ENCODE results near the gene CACTIN.

The CACTIN gene

DNA sequence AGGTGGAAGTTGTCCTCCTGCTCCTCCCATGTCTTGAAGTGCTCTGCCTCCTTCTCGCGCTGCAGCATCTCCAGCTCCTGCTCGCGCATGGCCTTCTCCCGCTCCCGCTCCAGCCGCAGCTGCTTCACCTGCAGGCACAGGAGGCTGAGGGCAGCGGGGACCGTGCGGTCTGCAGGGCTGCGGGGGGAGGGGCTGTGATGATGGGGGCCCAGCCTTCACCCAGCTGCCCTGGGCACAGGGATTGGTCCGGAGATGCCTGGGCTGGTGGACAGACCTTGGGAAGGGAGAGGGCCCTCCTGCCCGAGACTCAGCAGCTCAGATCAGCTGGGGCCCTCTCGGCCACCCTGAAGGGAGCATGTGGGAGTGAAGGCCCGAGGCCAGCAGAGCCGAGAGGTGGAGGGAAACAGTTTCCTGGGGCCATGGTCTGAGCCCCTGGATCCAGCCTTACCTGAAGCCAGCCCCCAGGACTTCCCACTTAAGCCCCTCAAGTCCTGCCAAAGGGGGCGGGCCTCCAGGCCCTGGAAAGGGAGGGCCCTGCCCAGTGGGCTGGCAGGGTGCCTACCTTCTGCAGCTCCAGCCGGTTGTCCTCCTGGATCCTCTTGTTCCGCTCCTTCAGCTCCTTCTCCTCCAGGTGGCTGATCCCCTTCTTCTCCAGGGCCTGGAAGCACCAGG, 6.3 kb downstream of the CACTIN start:
- Histone ChIP-seq H3K9ac (no peak overlapping the region), H2AFZ (no peak overlapping the region), H3K4me3 (ENCODE audit: low read depth, low read length) (no peak overlapping the region), H3K36me3 (ENCODE audit: control insufficient read depth, insufficient read depth, low read length) (no peaks in the 10 kb centered on the region), H3K79me2 (peaks cover 5% of the 10 kb centered on the region), H3K27ac (no peak overlapping the region), H3K27me3 (ENCODE audit: control insufficient read depth, insufficient read depth, low read length) (no peaks in the 10 kb centered on the region), H3K4me1 (peaks cover 9% of the 10 kb centered on the region), H3K4me2 (ENCODE audit: low read length) (no peak overlapping the region), H3K9me3 (ENCODE audit: control insufficient read depth, low read length) (no peaks in the 10 kb centered on the region)
- TF ChIP-seq, protein P1, sequence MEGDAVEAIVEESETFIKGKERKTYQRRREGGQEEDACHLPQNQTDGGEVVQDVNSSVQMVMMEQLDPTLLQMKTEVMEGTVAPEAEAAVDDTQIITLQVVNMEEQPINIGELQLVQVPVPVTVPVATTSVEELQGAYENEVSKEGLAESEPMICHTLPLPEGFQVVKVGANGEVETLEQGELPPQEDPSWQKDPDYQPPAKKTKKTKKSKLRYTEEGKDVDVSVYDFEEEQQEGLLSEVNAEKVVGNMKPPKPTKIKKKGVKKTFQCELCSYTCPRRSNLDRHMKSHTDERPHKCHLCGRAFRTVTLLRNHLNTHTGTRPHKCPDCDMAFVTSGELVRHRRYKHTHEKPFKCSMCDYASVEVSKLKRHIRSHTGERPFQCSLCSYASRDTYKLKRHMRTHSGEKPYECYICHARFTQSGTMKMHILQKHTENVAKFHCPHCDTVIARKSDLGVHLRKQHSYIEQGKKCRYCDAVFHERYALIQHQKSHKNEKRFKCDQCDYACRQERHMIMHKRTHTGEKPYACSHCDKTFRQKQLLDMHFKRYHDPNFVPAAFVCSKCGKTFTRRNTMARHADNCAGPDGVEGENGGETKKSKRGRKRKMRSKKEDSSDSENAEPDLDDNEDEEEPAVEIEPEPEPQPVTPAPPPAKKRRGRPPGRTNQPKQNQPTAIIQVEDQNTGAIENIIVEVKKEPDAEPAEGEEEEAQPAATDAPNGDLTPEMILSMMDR (IDR thresholded peaks at IDR 0.05): no peak

- Histone ChIP-seq H3K27me3 (ENCODE audit: control insufficient read depth, insufficient read depth, low read length) (no peaks in the 10 kb centered on the region), H3K27ac (no peak overlapping the region), H3K79me2 (no peaks in the 10 kb centered on the region), H3K9me3 (ENCODE audit: control insufficient read depth, low read length) (no peaks in the 10 kb centered on the region), H2AFZ (no peak overlapping the region), H3K36me3 (ENCODE audit: control insufficient read depth, insufficient read depth, low read length) (no peaks in the 10 kb centered on the region), H3K4me1 (peaks cover 9% of the 10 kb centered on the region), H3K4me2 (ENCODE audit: low read length) (no peak overlapping the region), H3K4me3 (ENCODE audit: low read depth, low read length) (no peak overlapping the region), H3K9ac (no peak overlapping the region)
- TF ChIP-seq, protein P1 (IDR thresholded peaks at IDR 0.05): no peak
Observed at GRCh38 chr19:3619631-3620012, 7.0 kb downstream of the CACTIN start.

- Histone ChIP-seq H3K27me3 (ENCODE audit: control insufficient read depth, insufficient read depth, low read length) (no peaks in the 10 kb centered on the region), H2AFZ (no peak overlapping the region), H3K9me3 (ENCODE audit: control insufficient read depth, low read length) (no peaks in the 10 kb centered on the region), H3K27ac (peak overlapping the region; percentile 64), H3K9ac (no peak overlapping the region), H3K4me3 (ENCODE audit: low read depth, low read length) (no peak overlapping the region), H3K36me3 (ENCODE audit: control insufficient read depth, insufficient read depth, low read length) (no peaks in the 10 kb centered on the region), H3K4me1 (peaks cover 9% of the 10 kb centered on the region), H3K4me2 (ENCODE audit: low read length) (no peak overlapping the region), H3K79me2 (no peaks in the 10 kb centered on the region)
- TF ChIP-seq, protein P1 (IDR thresholded peaks at IDR 0.05): peak; percentile 43
Observed at GRCh38 chr19:3618811-3619630, 7.6 kb downstream of the CACTIN start.

DNA sequence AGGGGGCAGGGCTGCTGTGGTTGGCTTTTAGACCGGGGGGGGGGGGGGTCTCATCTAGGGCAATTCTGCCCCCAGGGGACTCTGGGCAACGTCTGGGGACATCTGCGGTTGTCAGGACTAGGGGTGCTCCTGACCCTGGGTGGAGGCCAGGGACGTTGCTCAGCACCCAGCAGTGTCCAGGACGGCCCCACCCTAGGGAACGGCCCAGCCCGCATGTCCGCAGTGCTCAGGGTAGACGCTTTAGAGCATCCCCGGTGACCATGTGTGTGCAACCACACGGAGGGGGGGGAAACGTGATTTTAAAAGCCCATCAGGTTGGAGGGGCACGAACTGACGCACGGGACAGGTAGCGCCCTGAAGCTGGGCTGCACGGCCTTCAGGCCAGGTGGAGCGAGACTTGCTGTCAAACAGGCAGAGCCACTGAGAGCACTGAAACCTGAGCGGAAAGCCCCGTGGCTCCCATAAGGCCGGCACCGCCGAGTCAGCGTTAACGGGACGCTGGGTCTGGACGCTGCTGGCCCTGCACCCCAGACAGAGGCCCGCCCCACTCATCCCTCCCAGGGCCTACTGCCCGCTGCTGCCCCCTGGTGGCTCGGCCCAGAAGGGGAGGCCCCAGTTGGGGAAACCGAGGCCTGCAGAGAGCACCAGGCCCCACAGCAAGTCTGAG, 8.3 kb downstream of the CACTIN start:
- H3K4me2 ChIP-seq (ENCODE audit: low read length): peak overlapping the region; percentile 58
- H3K4me3 ChIP-seq (ENCODE audit: low read depth, low read length): peak overlapping the region; percentile 35
- H3K36me3 ChIP-seq (ENCODE audit: control insufficient read depth, insufficient read depth, low read length): no peaks in the 10 kb centered on the region
- H3K27me3 ChIP-seq (ENCODE audit: control insufficient read depth, insufficient read depth, low read length): no peaks in the 10 kb centered on the region
- no peaks in the 10 kb centered on the region for H3K9me3 ChIP-seq (ENCODE audit: control insufficient read depth, low read length)
- no peak overlapping the region for H3K9ac ChIP-seq
- peaks cover 9% of the 10 kb centered on the region for H3K4me1 ChIP-seq
- no peaks in the 10 kb centered on the region for H3K79me2 ChIP-seq
- H2AFZ ChIP-seq: peak overlapping the region; percentile 63
- H3K27ac ChIP-seq: peak overlapping the region; percentile 64
- TF ChIP-seq, protein P1 (IDR thresholded peaks at IDR 0.05): peak; percentile 98

Measured in parathyroid adenoma (tissue), 2 donors.